DND-41 (cell line): Measurements from ENCODE around the gene HECTD2.

Experiments used
- CTCF ChIP-seq: IDR thresholded peaks from 2 replicates; pipeline ENCODE4 v1.5.1; 2012; ENCODE audit warnings: borderline replicate concordance, low read length, moderate library complexity, mild to moderate bottlenecking; ENCODE audit not compliant: poor library complexity, severe bottlenecking; ENCODE audit errors: extremely low read depth
- EZH2 ChIP-seq: IDR thresholded peaks from 3 replicates; pipeline ENCODE4 v1.6.1; 2012; ENCODE audit warnings: borderline replicate concordance, low read depth, mild to moderate bottlenecking, moderate library complexity, low read length, inconsistent platforms; ENCODE audit not compliant: severe bottlenecking

DNA sequence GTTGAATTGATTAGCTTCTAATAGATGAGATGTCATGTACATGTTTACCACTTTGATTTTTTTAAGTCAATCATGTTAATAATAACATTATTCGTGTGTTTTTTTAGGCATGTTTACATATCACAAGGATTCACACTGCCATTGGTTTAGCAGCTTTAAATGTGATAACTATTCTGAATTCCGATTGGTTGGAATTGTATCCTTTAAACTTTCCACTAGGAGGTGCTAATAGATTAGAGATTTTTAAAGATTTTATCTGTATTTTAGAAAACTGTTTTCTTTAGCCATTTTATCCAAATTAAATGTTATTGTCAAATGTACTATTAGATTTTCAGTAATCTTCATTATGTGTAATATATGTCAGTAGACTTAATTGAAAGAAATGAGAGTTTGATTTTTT lies 83.2 kb downstream of the HECTD2 start:
- peak; percentile 45 for TF ChIP-seq CTCF
- no peak for TF ChIP-seq EZH2
